GM12892 (cell line): Measurements from ENCODE around the gene C2orf81.

Experiments
- POLR2A ChIP-seq: IDR thresholded peaks from 2 replicates; pipeline ENCODE4 v1.6.1; 2011; ENCODE audit warnings: low read depth, low read length, control low read depth
- POLR2AphosphoS5 ChIP-seq: IDR thresholded peaks from 2 replicates; pipeline ENCODE4 v1.6.1; 2011; ENCODE audit warnings: low read depth, low read length, control low read depth
- TAF1 ChIP-seq: IDR thresholded peaks from 2 replicates; pipeline ENCODE4 v1.6.1; 2011; ENCODE audit warnings: low read depth, mild to moderate bottlenecking, control low read depth, low read length, borderline replicate concordance

DNA sequence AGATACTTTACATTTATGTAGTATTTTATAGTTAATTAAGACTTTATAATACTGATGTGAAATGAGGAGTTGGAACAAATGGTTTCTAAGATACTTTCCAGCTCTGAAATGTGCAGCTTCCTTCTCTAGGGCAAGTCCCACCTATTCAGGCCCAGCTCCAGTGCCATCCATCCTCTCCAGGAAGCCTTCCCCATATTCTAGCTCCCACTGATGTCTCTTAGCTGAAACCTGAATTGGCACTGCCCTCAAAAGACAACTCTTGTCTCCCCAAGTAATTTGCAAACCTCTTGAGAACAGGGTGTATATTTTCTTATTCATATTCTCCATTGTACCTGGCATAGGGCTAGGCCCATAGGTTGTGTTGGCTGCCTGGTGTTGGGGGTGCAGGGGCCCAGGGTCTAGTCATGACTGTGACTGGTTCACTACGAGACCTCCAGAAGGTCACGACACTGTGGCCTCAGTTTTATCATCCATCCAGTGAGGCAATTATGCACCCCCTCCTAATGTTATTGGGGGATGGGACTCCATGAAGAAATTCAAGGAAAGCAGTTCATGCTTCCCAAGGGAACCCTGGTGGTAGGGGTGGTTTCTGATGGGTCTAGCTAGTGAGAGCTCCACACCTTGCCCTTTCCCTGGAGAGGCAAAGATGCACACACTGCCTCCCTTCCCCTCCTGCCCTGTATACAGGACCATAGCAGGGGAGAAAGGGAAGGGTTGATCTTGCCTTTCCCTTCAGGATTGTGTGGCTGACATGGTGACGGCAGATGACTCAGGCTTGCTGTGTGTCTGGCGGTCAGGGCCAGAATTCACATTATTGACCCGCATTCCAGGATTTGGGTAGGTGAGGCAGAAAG lies 2.9 kb upstream of the C2orf81 start:
- TF ChIP-seq POLR2A (no peak), POLR2AphosphoS5 (no peak), TAF1 (no peak)
